Measurements from ENCODE around the gene FAIM.
A peak's percentile ranks its signal among the peaks of the same experiment; 100 is the strongest.
"Not testable (repeated sequence)": the region's sequence is repeated elsewhere in the genome, so short reads cannot be mapped to it uniquely, and the experiment has no call there.

Gene FAIM

DNA sequence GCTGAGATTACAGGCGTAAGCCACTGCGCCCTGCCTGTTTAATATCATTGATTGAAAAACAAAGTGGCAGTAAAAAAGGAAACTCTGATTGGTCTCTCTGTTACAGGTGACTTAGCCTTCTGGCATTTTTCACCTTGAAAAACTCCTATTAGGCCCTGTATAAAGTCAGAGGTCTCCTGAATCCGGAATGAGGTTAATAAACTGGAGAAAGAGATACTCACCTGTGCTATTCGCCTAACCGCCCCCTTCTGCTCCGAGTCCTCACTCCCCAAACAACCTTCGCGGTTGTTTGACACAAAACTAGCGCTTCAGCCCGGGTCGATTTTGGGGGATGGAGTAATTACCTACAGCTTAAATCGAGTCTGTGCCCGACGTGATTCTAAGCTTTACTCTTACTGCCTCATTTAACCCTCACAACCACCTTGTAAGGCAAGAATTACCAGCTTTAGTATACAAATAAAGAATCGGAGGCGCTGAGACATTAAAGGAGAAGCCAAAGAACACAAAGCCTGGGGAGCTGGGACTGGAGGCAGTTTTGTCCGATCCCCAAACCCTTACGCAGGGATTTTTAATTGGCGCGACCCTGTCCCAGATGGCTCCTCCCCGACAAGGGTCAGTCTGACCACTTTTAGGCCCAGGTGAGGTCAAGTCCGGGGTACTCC, 15.0 kb upstream of the FAIM start:
- Histone ChIP-seq H3K27me3 (ENCODE audit: insufficient read depth, low read depth) (no peaks in the 10 kb centered on the region), H3K36me3 (ENCODE audit: insufficient read depth) (no peaks in the 10 kb centered on the region), H2AFZ (ENCODE audit: low read depth) (peak overlapping the region; percentile 90), H3K27ac (peak overlapping the region; percentile 69), H3K4me3 (IDR thresholded peaks at IDR 0.05; ENCODE audit: insufficient read depth, low read depth, low read length) (peak overlapping the region; percentile 90), H4K20me1 (ENCODE audit: insufficient read depth) (no peaks in the 10 kb centered on the region), H3K4me1 (ENCODE audit: low read depth, poor library complexity, severe bottlenecking) (peaks cover 20% of the 10 kb centered on the region), H3K4me2 (peak overlapping the region; percentile 49), H3K79me2 (ENCODE audit: insufficient read depth, low read depth) (no peaks in the 10 kb centered on the region; the same call in 1 of the 2 replicates), H3K9ac (peak overlapping the region; percentile 66; the same call in 1 of the 2 replicates)
- TF ChIP-seq, protein P1, sequence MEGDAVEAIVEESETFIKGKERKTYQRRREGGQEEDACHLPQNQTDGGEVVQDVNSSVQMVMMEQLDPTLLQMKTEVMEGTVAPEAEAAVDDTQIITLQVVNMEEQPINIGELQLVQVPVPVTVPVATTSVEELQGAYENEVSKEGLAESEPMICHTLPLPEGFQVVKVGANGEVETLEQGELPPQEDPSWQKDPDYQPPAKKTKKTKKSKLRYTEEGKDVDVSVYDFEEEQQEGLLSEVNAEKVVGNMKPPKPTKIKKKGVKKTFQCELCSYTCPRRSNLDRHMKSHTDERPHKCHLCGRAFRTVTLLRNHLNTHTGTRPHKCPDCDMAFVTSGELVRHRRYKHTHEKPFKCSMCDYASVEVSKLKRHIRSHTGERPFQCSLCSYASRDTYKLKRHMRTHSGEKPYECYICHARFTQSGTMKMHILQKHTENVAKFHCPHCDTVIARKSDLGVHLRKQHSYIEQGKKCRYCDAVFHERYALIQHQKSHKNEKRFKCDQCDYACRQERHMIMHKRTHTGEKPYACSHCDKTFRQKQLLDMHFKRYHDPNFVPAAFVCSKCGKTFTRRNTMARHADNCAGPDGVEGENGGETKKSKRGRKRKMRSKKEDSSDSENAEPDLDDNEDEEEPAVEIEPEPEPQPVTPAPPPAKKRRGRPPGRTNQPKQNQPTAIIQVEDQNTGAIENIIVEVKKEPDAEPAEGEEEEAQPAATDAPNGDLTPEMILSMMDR (conservative IDR thresholded peaks at IDR 0.05; ENCODE audit: low read depth, low read length) = no peak

DNA sequence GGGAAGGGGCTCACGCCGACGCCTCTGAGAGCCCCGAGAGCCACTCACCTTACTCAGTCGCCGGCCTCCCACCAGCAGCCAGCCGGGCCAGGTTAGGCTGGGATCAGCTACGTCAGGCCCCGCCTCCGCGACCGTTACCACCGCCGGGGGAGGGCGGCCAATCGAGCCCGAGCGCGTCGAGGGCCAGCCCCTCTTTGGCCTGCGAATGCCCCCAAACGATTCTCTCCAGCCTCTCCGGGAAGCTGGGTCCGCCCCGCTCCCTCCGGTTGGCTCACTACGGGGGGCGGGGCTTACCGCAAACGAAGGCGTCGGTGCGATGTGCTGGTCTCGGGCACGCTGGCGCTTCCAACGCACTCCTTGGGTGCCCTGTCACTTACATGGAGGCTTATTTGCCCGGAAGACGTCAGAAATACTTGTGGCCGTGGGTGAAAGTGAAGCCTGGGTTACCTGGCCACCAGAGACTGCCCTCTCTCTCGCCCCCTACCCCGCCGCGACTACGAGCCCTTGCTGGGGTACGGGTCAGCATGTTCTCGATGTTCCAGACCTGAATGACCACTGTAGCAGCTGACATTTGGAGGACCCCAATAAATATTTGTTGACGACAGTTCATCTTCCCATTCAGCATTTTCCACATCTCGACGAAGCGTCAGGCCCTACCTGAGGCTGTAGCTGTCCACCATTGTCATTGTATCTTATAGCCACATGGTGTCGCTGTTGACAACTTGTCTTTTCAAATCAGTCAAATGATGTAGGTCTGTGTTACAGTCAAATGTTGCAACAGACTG, 14.2 kb upstream of the FAIM start, which contains the start of gene CEP70:
CEP70 (minus strand) TSS at position 111 of the 785 bp plus-strand sequence. CDS start 21,333 bp downstream, outside the sequence.
- H3K27me3 ChIP-seq (ENCODE audit: insufficient read depth, low read depth) = no peaks in the 10 kb centered on the region
- TF ChIP-seq, protein P1 (conservative IDR thresholded peaks at IDR 0.05; ENCODE audit: low read depth, low read length) = peak; percentile 96
- H3K4me3 ChIP-seq (IDR thresholded peaks at IDR 0.05; ENCODE audit: insufficient read depth, low read depth, low read length) = peak within 1 kb of the TSS; percentile 94
- H3K27ac ChIP-seq = peak within 1 kb of the TSS; percentile 69
- no peaks in the 10 kb centered on the region for H4K20me1 ChIP-seq (ENCODE audit: insufficient read depth)
- H3K4me2 ChIP-seq = peak within 1 kb of the TSS; percentile 66
- peak within 1 kb of the TSS; percentile 66 for H3K9ac ChIP-seq
- H3K79me2 ChIP-seq (ENCODE audit: insufficient read depth, low read depth) = no peaks in the 10 kb centered on the region; the same call in 1 of the 2 replicates
- H2AFZ ChIP-seq (ENCODE audit: low read depth) = peak within 1 kb of the TSS; percentile 90
- no peaks in the 10 kb centered on the region for H3K36me3 ChIP-seq (ENCODE audit: insufficient read depth)
- peaks cover 20% of the 10 kb centered on the region for H3K4me1 ChIP-seq (ENCODE audit: low read depth, poor library complexity, severe bottlenecking)

GRCh38 chr3:138594935-138595610, 13.5 kb upstream of the FAIM start:
- H2AFZ ChIP-seq (ENCODE audit: low read depth) = peak overlapping the region; percentile 90
- H3K27ac ChIP-seq = peak overlapping the region; percentile 69; the same call in 1 of the 2 replicates
- H3K36me3 ChIP-seq (ENCODE audit: insufficient read depth) = no peaks in the 10 kb centered on the region
- H3K4me2 ChIP-seq = peak overlapping the region; percentile 66
- TF ChIP-seq, protein P1 (conservative IDR thresholded peaks at IDR 0.05; ENCODE audit: low read depth, low read length) = no peak
- no peaks in the 10 kb centered on the region for H3K27me3 ChIP-seq (ENCODE audit: insufficient read depth, low read depth)
- no peaks in the 10 kb centered on the region for H4K20me1 ChIP-seq (ENCODE audit: insufficient read depth)
- H3K79me2 ChIP-seq (ENCODE audit: insufficient read depth, low read depth) = no peaks in the 10 kb centered on the region; the same call in 1 of the 2 replicates
- H3K9ac ChIP-seq = no peak overlapping the region; the same call in 1 of the 2 replicates
- H3K4me1 ChIP-seq (ENCODE audit: low read depth, poor library complexity, severe bottlenecking) = peaks cover 20% of the 10 kb centered on the region
- H3K4me3 ChIP-seq (IDR thresholded peaks at IDR 0.05; ENCODE audit: insufficient read depth, low read depth, low read length) = peak overlapping the region; percentile 94

DNA sequence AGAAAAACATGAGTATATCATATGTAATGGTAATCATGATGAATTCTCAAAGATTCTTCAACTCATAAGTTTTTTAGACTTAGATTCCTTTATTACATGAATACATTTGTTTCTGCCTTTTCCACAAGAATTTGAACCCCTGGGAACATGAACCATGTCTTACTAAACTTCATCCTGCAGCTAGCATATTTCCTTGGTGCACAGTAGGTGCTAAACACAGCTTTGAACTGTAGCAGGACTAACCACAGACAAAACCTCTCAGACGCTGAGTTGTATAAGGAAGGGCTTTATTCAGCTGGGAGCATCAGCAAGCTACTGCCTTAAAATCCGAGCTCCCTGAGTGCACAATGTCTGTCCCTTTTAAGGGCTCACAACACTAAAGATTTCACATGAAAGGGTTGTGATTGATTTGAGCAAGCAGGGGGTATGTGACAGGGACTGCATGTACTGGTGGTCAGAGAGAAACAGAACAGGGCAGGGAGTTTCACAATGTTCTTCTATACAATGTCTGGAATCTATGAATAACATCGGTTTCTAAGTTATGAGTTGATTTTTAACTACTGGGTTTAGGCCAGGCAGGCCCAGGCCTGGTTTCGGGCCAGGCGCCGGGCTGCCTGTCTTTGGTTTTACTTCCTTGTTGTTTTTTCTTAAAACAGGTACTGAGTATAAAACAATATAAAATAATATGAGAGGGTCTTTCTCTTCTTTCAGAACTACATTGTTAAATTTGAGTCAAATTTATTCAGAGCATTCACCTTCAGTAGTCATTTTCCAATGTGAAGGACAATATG, 11.2 kb upstream of the FAIM start:
- H3K9ac ChIP-seq; H4K20me1 ChIP-seq (ENCODE audit: insufficient read depth); H3K36me3 ChIP-seq (ENCODE audit: insufficient read depth); H3K4me2 ChIP-seq; H3K27me3 ChIP-seq (ENCODE audit: insufficient read depth, low read depth); H2AFZ ChIP-seq (ENCODE audit: low read depth); H3K27ac ChIP-seq; H3K79me2 ChIP-seq (ENCODE audit: insufficient read depth, low read depth); H3K4me3 ChIP-seq (IDR thresholded peaks at IDR 0.05; ENCODE audit: insufficient read depth, low read depth, low read length): not testable (repeated sequence)
- H3K4me1 ChIP-seq (ENCODE audit: low read depth, poor library complexity, severe bottlenecking) = peaks cover 20% of the 10 kb centered on the region
